22Rv1 (cell line): Measurements from ENCODE around the gene PACRG.

Source experiments
- H3K27ac ChIP-seq: fragments of 450-650 bp; 2 replicates; pipeline ENCODE4 v1.5.1; 2017
- ZFX ChIP-seq: fragments of 450-650 bp; IDR thresholded peaks from 2 replicates; pipeline ENCODE4 v1.6.1; 2017; ENCODE audit warnings: antibody characterized with exemption, borderline replicate concordance
- TF ChIP-seq, protein P1 (sequence below): fragments of 450-650 bp; IDR thresholded peaks from 2 replicates; pipeline ENCODE4 v1.5.1; 2017; ENCODE audit warnings: mild to moderate bottlenecking

PACRG gene

DNA sequence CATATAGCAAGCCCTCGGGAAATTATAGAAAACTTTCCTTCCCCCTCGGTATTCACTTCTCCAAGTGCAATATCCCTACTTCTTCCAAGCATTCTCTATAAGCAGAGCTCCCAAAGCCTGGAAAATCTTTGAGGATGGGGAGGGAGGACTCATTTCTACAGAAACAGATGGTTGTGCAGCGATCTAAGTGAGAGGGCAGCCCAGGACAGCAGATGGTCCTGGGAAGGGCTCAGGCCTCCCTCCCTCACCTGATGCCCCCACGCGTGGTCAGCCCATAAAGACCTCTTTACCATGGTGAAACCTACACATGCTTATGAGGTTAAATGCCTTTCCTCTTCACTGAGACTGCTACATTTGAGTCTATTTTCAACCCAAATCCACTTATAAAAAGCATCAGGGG is 367.1 kb downstream of the PACRG start:
- TF ChIP-seq, protein P1, sequence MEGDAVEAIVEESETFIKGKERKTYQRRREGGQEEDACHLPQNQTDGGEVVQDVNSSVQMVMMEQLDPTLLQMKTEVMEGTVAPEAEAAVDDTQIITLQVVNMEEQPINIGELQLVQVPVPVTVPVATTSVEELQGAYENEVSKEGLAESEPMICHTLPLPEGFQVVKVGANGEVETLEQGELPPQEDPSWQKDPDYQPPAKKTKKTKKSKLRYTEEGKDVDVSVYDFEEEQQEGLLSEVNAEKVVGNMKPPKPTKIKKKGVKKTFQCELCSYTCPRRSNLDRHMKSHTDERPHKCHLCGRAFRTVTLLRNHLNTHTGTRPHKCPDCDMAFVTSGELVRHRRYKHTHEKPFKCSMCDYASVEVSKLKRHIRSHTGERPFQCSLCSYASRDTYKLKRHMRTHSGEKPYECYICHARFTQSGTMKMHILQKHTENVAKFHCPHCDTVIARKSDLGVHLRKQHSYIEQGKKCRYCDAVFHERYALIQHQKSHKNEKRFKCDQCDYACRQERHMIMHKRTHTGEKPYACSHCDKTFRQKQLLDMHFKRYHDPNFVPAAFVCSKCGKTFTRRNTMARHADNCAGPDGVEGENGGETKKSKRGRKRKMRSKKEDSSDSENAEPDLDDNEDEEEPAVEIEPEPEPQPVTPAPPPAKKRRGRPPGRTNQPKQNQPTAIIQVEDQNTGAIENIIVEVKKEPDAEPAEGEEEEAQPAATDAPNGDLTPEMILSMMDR: no peak
- TF ChIP-seq ZFX: no peak
- no peak overlapping the region for H3K27ac ChIP-seq

DNA sequence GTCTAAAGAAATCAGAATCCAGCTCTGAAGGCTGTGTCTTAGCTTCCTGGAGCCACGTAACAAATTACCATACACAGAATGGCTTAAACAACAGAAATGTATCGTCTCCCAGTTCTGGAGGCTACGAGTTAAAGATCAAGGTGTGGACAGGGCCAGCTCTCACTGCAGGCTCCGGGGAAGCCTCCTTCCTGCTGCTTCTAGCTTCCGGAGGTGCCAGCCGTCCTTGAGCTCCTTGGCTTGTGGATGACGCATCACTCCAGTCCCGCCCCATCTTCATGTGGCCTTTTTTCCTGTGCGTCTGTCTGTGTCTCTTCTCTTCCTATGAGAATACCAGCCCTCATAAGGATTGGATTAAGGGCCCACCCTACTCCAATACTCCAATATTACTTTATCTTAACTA is 367.6 kb downstream of the PACRG start:
- TF ChIP-seq, protein P1: no peak
- H3K27ac ChIP-seq: no peak overlapping the region

DNA sequence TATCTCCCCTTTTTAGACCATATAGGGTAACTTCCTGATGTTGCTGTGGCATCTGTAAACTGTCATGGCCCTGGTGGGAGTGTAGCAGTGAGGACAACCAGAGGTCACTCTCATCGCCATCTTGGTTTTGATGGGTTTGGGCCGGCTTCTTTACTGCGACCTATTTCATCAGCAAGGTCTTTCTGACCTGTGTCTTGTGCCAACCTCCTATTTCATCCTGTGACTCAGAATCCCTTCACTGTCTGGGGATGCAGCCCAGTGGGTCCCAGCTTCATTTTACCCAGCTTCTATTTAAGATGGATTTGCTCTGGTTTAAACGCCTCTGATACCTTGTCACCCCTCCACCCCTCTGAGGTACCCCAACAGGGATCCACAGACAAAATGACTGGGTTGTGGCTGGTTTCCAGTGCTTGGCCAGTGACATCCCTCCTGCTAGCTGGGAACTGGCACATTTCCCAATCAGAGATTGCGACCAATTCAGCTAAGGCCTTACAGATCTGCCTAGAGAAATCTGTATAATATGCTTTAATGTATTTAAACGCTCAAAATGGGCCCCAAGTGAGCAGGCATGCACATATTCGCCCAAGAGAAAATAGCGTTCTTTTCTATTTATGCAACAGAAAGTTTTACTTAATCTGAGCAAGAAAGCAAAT is 371.2 kb downstream of the PACRG start:
- TF ChIP-seq, protein P1: no peak
- TF ChIP-seq ZFX: no peak
- H3K27ac ChIP-seq: no peak overlapping the region

DNA sequence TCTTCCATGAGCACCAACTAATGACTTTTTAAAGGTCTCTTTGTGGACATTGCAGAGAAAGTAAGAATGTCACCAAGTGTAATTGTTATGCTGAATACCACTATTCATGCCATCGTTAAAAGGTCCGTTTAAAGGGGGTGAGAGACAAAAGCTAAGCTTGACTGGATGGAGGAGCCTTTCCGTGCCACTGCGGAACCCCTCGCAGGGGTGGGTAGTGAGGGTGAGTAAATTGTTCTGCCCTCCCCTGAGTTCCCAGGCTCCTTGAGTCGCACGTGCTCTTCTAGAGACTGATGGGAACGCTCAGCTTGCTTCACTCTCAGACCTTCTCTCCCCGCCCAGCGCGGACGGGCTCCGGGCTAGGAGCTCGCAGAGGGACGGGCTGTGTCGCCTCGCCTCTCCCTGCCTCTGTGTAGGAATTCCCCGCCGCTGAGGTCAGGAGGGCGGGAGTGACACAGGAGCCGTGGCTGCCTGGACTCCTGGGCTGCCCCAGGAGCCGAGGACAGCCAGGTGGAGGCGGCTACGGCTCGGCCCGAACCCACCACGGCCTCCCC is 371.9 kb downstream of the PACRG start:
- H3K27ac ChIP-seq: no peak overlapping the region
- TF ChIP-seq, protein P1: no peak
- TF ChIP-seq ZFX: no peak

DNA sequence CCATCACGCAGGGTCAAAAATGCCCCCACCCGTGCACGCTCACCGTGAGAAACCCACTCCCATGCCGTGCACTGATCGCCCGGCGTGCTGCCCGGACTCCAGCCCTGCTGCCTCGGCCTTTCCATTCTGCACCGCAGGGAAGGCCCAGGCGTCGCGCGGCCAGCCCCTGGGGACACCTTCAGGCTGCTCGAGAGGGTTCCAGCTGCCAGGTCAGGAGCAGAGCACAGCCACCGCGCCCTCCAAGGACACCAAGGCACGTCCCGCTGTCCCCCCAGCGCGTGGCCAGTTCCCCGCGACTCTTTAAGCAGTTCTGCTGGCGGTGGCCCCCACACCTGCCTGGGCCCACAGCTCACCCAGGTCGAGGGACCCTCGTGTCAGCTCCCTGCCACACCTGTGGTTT is 372.5 kb downstream of the PACRG start:
- TF ChIP-seq, protein P1: no peak
- no peak for TF ChIP-seq ZFX
- no peak overlapping the region for H3K27ac ChIP-seq

DNA sequence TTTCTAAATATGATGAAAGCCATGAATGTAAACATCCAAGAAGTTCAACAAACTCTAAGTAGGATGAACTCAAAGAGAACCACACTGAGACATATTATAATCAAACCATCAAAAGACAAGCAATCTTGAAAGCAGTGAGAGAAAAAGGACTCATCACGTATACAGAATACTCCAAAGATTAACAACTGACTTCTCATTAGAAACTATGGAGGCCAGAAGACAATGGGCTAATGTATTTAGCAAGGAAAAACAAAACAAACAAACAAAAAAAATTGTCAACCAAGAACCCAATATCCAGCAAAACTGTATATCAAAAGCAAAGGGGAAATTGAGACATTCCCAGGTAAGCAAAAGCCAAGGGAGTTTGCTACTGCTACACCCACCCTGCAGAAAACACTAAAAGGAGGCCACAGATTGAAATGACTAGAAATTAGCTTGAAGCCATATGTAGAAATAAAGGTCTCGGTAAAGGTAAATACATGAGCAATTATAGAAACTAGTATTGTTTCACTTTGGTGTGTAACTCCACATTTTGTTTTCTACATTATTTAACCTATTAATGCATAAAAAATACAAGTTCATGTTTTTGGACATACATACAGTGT is 385.7 kb downstream of the PACRG start:
- no peak for TF ChIP-seq ZFX
- TF ChIP-seq, protein P1: no peak
- H3K27ac ChIP-seq: no peak overlapping the region

DNA sequence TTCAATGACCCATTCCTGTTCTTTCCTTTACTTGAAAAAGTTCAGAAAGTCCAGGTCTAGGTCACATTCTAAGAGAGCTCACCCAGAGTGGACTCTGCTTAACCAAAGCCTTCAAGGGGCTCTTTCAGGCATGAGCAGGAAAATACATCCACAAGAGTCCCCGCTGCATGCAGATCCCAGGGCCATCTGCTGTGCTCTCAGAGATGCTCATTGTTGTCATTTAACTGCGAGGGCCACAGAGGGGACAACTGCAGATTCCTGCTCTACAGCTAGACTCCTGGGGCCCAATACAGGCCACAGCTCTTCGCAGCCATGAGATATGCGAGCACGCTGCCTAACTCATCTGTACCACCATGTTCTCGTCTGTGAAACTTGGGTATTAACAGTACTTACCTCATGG is 391.2 kb downstream of the PACRG start:
- H3K27ac ChIP-seq: no peak overlapping the region
- TF ChIP-seq ZFX: no peak
- TF ChIP-seq, protein P1: no peak
